ENCODE results near the gene TMEM30B. TPM values are rescaled to one million over a fixed set of nuclear protein-coding genes. Genes with fewer than 3 reads are reported as not detected.

TMEM30B gene
- total and polyA plus RNA-seq, 2 of the 8 experiments (the other 6 are each of a cell fraction or from before 2014, with no cell fraction given), result 11.2 to 18.7 TPM

DNA sequence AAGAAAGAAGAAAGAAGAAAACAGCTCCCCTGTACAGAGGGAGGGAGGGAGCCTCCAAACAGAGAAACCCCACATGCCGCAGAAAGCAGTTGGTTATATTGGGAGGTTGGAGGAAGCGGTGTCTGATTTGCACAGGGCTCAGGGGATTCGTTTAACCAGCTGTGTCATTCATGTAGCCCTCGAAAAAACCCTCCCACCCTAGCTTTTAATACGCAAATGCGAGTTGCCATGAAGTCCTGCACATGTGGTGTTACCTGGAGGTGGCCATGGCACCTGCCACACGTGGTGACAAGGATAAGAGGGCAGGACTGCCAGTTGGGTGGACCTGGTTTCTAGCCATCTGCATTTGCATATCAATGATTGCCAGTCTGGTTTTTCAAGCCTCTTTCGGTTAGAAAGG, 40.9 kb downstream of the TMEM30B start:
- peak overlapping the region in 1 of 4 experiments; percentile 14; a peak in 1 of 8 replicates for H3K4me3 ChIP-seq (ENCODE audit: extremely low read depth in 1 of 4, insufficient read depth in 2 of 4, low read depth in 3 of 4, low read length in 4 of 4)
- POLR2A ChIA-PET (ENCODE audit: partially characterized antibody), result interaction anchor here (0.9 to 2.6 kb wide), 2 partner anchors 11 to 59 kb away, joined by 3 to 6 read pairs; no protein-coding TSS in a partner anchor
- DNase-seq (ENCODE audit: low read depth in 1 of 2, low spot score in 2 of 2), result no peak
- CTCF ChIA-PET (ENCODE audit: partially characterized antibody), result interaction anchor here (1.0 to 4.7 kb wide), 2 partner anchors 13 to 171 kb away, joined by 4 to 30 read pairs; no protein-coding TSS in a partner anchor
- no peak for TF ChIP-seq KDM4A (IDR thresholded peaks at IDR 0.05; ENCODE audit: low read depth, low read length, severe bottlenecking)
- TF ChIP-seq, protein P1, sequence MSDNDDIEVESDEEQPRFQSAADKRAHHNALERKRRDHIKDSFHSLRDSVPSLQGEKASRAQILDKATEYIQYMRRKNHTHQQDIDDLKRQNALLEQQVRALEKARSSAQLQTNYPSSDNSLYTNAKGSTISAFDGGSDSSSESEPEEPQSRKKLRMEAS (IDR thresholded peaks at IDR 0.05), result peak; percentile 36; the same call in 1 of the 2 replicates
- peak overlapping the region; percentile 92 for H4K91ac ChIP-seq (replicated peaks; ENCODE audit: insufficient read length, low read length)
- H2BK120ac ChIP-seq (replicated peaks; ENCODE audit: low read depth, low read length), result no peak overlapping the region
- no peak for FAIRE-seq
- peak overlapping the region; percentile 66; the same call in 1 of the 2 replicates for H2BK5ac ChIP-seq (ENCODE audit: low read depth, low read length)
- H4K8ac ChIP-seq (ENCODE audit: extremely low read depth, insufficient read depth, low read length), result no peak overlapping the region
- no peak overlapping the region for H3K4me2 ChIP-seq (ENCODE audit: insufficient read depth in 1 of 2, low read depth in 2 of 2, low read length in 2 of 2)
- H3K79me2 ChIP-seq (ENCODE audit: control insufficient read depth in 1 of 2, insufficient read depth in 2 of 2, low read length in 2 of 2), result no peaks in the 10 kb centered on the region
- H2BK20ac ChIP-seq (ENCODE audit: low read length), result peak overlapping the region; percentile 27; the same call in 1 of the 2 replicates
- no peaks in the 10 kb centered on the region for H4K20me1 ChIP-seq (replicated peaks in 1 of 2; ENCODE audit: control insufficient read depth in 1 of 2, insufficient read depth in 2 of 2, low read length in 2 of 2)
- no peak overlapping the region for H2AFZ ChIP-seq (ENCODE audit: low read length)
- no peak overlapping the region; the same call in 1 of the 2 replicates for H2AK5ac ChIP-seq (ENCODE audit: low read depth, low read length)
- H3K79me1 ChIP-seq (ENCODE audit: low read depth, low read length), result no peaks in the 10 kb centered on the region
- H3K23ac ChIP-seq (ENCODE audit: insufficient read length), result no peak overlapping the region
- H4K5ac ChIP-seq (ENCODE audit: insufficient read length, low read depth, low read length), result no peak overlapping the region
- H3K36me3 ChIP-seq (ENCODE audit: control insufficient read depth in 2 of 4, insufficient read depth in 4 of 4, low read length in 3 of 4), result peaks cover 0 to 3% (median 0%) of the 10 kb centered on the region in 4 experiments; a peak in 2 of 8 replicates
- WGBS, 2 experiments (ENCODE audit: extremely low coverage in 1 of 2, insufficient coverage in 1 of 2, insufficient read length in 1 of 2, insufficient replicate concordance in 2 of 2, low coverage in 1 of 2, low lambda C conversion rate in 2 of 2, missing lambda C conversion rate in 1 of 2), result 71% methylated on average over 8 of the region's 8 CpGs; no CpG with 5 or more reads in 1 of the 2 experiments
- H3K18ac ChIP-seq (ENCODE audit: extremely low read depth, low read length), result peak overlapping the region; percentile 1; the same call in 1 of the 2 replicates
- H3K23me2 ChIP-seq (ENCODE audit: low read depth, low read length), result no peaks in the 10 kb centered on the region
- H3K9ac ChIP-seq (replicated peaks in 1 of 4; ENCODE audit: extremely low read depth in 1 of 4, low read depth in 3 of 4, low read length in 3 of 4), result no peak overlapping the region
- no peak overlapping the region for H3K4ac ChIP-seq (replicated peaks; ENCODE audit: insufficient read length, low read depth, low read length)
- H2BK15ac ChIP-seq (ENCODE audit: low read length), result no peak overlapping the region; the same call in 1 of the 2 replicates
- no peak overlapping the region for H3K56ac ChIP-seq (replicated peaks; ENCODE audit: insufficient read length, low read depth, low read length)
- peaks cover 2 to 17% (median 7%) of the 10 kb centered on the region in 4 experiments; a peak in 5 of 7 replicates for H3K4me1 ChIP-seq (replicated peaks in 1 of 4; ENCODE audit: control insufficient read depth in 3 of 4, insufficient read depth in 4 of 4, low read length in 3 of 4)
- no peak overlapping the region for H3K14ac ChIP-seq (ENCODE audit: insufficient read length)
- no peak overlapping the region for H3K27ac ChIP-seq (ENCODE audit: low read depth, low read length)
- peaks cover 18% of the 10 kb centered on the region in 2 experiments; a peak in 3 of 4 replicates for H3K9me3 ChIP-seq (ENCODE audit: insufficient read depth in 2 of 2, low read depth in 1 of 2, low read length in 1 of 2)
- no peaks in the 10 kb centered on the region for H3K27me3 ChIP-seq (replicated peaks in 1 of 4; ENCODE audit: control insufficient read depth in 3 of 4, extremely low read depth in 1 of 4, insufficient read depth in 3 of 4, low read length in 3 of 4)
- H2BK12ac ChIP-seq (ENCODE audit: low read depth, low read length), result no peak overlapping the region; the same call in 1 of the 2 replicates

All from H1 (cell line).